GM12878 (cell line): ENCODE measurements around the gene CD3E. TPM values are rescaled to one million over a fixed set of nuclear protein-coding genes. Genes with fewer than 3 reads are reported as not detected.

Experiments
- BHLHE40 ChIP-seq, 2 experiments: fragments of 450-650 bp in 1 of 2; IDR thresholded peaks; 2 replicates each; pipeline ENCODE4 v1.6.1; 2011 to 2017; ENCODE audit warnings: low read depth in 2 of 2, borderline replicate concordance in 1 of 2, improper control_type of control experiment in 1 of 2, low read length in 1 of 2, mild to moderate bottlenecking in 1 of 2
- CBFB ChIP-seq: IDR thresholded peaks from 2 replicates; pipeline ENCODE4 v1.6.1; 2016; ENCODE audit warnings: antibody characterized with exemption, low read depth
- CEBPB ChIP-seq, 2 experiments: fragments of 150-350 bp in 1 of 2; IDR thresholded peaks; 2 replicates each; pipeline ENCODE4 v1.6.1; 2012 to 2014; ENCODE audit warnings: low read depth in 2 of 2, low read length in 2 of 2, borderline replicate concordance in 1 of 2, inconsistent platforms in 1 of 2
- GATAD2B ChIP-seq: fragments of 450-650 bp; conservative IDR thresholded peaks from 2 replicates; pipeline ENCODE4 v1.6.1; 2017; ENCODE audit warnings: low read depth, mild to moderate bottlenecking, moderate library complexity
- HCFC1 ChIP-seq: fragments of 150-350 bp; IDR thresholded peaks from 2 replicates; pipeline ENCODE4 v1.6.1; 2014; ENCODE audit warnings: low read length
- HDAC2 ChIP-seq: fragments of 200-600 bp; sonication (generic); IDR thresholded peaks from 2 replicates; pipeline ENCODE4 v1.6.1; 2017
- KLF5 ChIP-seq: fragments of 450-650 bp; IDR thresholded peaks from 2 replicates; pipeline ENCODE4 v1.6.1; 2014; ENCODE audit warnings: mild to moderate bottlenecking; ENCODE audit not compliant: partially characterized antibody
- NR2C1 ChIP-seq: fragments of 450-650 bp; IDR thresholded peaks from 2 replicates; pipeline ENCODE4 v1.6.1; 2017; ENCODE audit warnings: antibody characterized with exemption, mild to moderate bottlenecking, moderate library complexity
- POLR2A ChIP-seq: IDR thresholded peaks from 2 replicates; pipeline ENCODE4 v1.6.1; 2011; ENCODE audit warnings: low read depth, mild to moderate bottlenecking, low read length
- POLR2AphosphoS5 ChIP-seq: IDR thresholded peaks from 2 replicates; pipeline ENCODE4 v1.6.1; 2011; ENCODE audit warnings: mild to moderate bottlenecking, low read length, inconsistent platforms
- RBBP5 ChIP-seq: fragments of 200-600 bp; sonication (generic); conservative IDR thresholded peaks from 2 replicates; pipeline ENCODE4 v1.6.1; 2016
- SMC3 ChIP-seq: IDR thresholded peaks from 2 replicates; pipeline ENCODE4 v1.6.1; 2011; ENCODE audit warnings: low read length, improper control_type of control experiment, borderline replicate concordance
- SREBF2 ChIP-seq: IDR thresholded peaks from 2 replicates; pipeline ENCODE4 v1.6.1; 2012; ENCODE audit warnings: mild to moderate bottlenecking, low read length
- TAF1 ChIP-seq: IDR thresholded peaks from 2 replicates; pipeline ENCODE4 v1.6.1; 2011; ENCODE audit warnings: mild to moderate bottlenecking, low read depth, low read length, borderline replicate concordance
- YBX1 ChIP-seq: fragments of 450-650 bp; IDR thresholded peaks from 2 replicates; pipeline ENCODE4 v1.6.1; 2016; ENCODE audit warnings: antibody characterized with exemption
- ZBED1 ChIP-seq: IDR thresholded peaks from 2 replicates; pipeline ENCODE4 v1.6.1; 2016; ENCODE audit warnings: borderline replicate concordance
- ZNF384 ChIP-seq: IDR thresholded peaks from 2 replicates; pipeline ENCODE4 v1.6.1; 2012; ENCODE audit warnings: low read depth, mild to moderate bottlenecking, low read length, improper control_type of control experiment, borderline replicate concordance
- polyA plus RNA-seq, 11 experiments: library from polyadenylated mRNA; depleted of rRNA in 4 of 11; unstranded in 6 of 11; stranded (reverse) in 5 of 11; fragments of >200 nt; fragmentation: Nextera tagmentation in 4 of 11; fragmentation: Illumina TruSeq in 1 of 11; extraction: Ambion mirVana in 4 of 11; extraction: Trizol in 1 of 11; gene quantifications; 1 replicate in 1 of 11; 2 replicates in 10 of 11; pipeline versions ENCODE4 v1.2.1 to v1.2.3, GENCODE V29; 2011 to 2016; ENCODE audit warnings: inconsistent platforms in 2 of 11, missing spikeins in 2 of 11, low read depth in 1 of 11
- total RNA-seq, 4 experiments: library from RNA; depleted of rRNA in 3 of 4; stranded (reverse); fragments of >200 nt in 3 of 4; fragmentation: Illumina TruSeq in 1 of 4; extraction: Trizol in 1 of 4; gene quantifications; 2 replicates each; pipeline versions ENCODE4 v1.2.1 to v1.2.3, GENCODE V29; 2013 to 2021
- TF ChIP-seq, protein P1 (sequence below): fragments of 450-650 bp; IDR thresholded peaks from 2 replicates; pipeline ENCODE4 v1.6.1; 2017; ENCODE audit warnings: mild to moderate bottlenecking, moderate library complexity
- TF ChIP-seq, protein P2 (sequence below): fragments of 450-650 bp; IDR thresholded peaks from 2 replicates; pipeline ENCODE4 v1.6.1; 2014; ENCODE audit warnings: mild to moderate bottlenecking
- TF ChIP-seq, protein P3 (sequence below): fragments of 450-650 bp; IDR thresholded peaks from 2 replicates; pipeline ENCODE4 v1.6.1; 2017; ENCODE audit warnings: mild to moderate bottlenecking, moderate library complexity

Gene CD3E
- total and polyA plus RNA-seq, 10 of the 15 experiments (the other 5 are each of a cell fraction or from before 2014, with no cell fraction given): 0.10 to 17.3 (median 3.8) TPM

DNA sequence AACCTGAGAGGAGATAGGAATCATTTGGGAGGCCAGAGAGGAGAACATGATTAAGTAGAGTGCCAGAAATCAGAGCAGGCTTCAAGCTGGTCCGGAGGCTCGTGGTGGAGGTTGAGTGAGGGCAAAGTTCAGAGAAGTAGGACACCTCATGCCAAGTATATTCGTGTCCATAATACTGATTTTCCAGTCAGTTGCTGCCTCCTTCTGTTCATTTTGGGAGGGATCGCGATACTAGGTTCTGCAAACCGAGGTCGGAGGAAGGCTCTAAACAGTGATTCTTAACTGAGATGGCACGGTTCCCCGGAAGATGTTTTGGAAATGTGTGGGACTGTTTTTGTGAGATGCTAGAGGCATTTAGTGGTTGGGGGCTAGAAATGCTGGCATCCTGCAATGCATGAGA lies 13.6 kb upstream of the CD3E start (continued):
- TF ChIP-seq SREBF2 (no peak), CBFB (no peak), KLF5 (no peak), POLR2A (no peak), CEBPB (IDR thresholded peaks at IDR 0.05; ENCODE audit: borderline replicate concordance in 1 of 2, low read depth in 2 of 2, low read length in 2 of 2) (no peak), HDAC2 (no peak), ZBED1 (no peak), RBBP5 (no peak), GATAD2B (no peak), POLR2AphosphoS5 (no peak), NR2C1 (peak; percentile 73), SMC3 (peak; percentile 88), BHLHE40 (IDR thresholded peaks at IDR 0.05; ENCODE audit: borderline replicate concordance in 1 of 2, low read depth in 2 of 2, low read length in 1 of 2) (no peak), HCFC1 (no peak), YBX1 (no peak), ZNF384 (0 out of 2 replicates have a peak, but pooled peaks have one; percentile 12), TAF1 (no peak)
- TF ChIP-seq, protein P1, sequence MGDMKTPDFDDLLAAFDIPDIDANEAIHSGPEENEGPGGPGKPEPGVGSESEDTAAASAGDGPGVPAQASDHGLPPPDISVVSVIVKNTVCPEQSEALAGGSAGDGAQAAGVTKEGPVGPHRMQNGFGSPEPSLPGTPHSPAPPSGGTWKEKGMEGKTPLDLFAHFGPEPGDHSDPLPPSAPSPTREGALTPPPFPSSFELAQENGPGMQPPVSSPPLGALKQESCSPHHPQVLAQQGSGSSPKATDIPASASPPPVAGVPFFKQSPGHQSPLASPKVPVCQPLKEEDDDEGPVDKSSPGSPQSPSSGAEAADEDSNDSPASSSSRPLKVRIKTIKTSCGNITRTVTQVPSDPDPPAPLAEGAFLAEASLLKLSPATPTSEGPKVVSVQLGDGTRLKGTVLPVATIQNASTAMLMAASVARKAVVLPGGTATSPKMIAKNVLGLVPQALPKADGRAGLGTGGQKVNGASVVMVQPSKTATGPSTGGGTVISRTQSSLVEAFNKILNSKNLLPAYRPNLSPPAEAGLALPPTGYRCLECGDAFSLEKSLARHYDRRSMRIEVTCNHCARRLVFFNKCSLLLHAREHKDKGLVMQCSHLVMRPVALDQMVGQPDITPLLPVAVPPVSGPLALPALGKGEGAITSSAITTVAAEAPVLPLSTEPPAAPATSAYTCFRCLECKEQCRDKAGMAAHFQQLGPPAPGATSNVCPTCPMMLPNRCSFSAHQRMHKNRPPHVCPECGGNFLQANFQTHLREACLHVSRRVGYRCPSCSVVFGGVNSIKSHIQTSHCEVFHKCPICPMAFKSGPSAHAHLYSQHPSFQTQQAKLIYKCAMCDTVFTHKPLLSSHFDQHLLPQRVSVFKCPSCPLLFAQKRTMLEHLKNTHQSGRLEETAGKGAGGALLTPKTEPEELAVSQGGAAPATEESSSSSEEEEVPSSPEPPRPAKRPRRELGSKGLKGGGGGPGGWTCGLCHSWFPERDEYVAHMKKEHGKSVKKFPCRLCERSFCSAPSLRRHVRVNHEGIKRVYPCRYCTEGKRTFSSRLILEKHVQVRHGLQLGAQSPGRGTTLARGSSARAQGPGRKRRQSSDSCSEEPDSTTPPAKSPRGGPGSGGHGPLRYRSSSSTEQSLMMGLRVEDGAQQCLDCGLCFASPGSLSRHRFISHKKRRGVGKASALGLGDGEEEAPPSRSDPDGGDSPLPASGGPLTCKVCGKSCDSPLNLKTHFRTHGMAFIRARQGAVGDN: peak; percentile 93
- TF ChIP-seq, protein P2, sequence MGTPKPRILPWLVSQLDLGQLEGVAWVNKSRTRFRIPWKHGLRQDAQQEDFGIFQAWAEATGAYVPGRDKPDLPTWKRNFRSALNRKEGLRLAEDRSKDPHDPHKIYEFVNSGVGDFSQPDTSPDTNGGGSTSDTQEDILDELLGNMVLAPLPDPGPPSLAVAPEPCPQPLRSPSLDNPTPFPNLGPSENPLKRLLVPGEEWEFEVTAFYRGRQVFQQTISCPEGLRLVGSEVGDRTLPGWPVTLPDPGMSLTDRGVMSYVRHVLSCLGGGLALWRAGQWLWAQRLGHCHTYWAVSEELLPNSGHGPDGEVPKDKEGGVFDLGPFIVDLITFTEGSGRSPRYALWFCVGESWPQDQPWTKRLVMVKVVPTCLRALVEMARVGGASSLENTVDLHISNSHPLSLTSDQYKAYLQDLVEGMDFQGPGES: no peak
- TF ChIP-seq, protein P3, sequence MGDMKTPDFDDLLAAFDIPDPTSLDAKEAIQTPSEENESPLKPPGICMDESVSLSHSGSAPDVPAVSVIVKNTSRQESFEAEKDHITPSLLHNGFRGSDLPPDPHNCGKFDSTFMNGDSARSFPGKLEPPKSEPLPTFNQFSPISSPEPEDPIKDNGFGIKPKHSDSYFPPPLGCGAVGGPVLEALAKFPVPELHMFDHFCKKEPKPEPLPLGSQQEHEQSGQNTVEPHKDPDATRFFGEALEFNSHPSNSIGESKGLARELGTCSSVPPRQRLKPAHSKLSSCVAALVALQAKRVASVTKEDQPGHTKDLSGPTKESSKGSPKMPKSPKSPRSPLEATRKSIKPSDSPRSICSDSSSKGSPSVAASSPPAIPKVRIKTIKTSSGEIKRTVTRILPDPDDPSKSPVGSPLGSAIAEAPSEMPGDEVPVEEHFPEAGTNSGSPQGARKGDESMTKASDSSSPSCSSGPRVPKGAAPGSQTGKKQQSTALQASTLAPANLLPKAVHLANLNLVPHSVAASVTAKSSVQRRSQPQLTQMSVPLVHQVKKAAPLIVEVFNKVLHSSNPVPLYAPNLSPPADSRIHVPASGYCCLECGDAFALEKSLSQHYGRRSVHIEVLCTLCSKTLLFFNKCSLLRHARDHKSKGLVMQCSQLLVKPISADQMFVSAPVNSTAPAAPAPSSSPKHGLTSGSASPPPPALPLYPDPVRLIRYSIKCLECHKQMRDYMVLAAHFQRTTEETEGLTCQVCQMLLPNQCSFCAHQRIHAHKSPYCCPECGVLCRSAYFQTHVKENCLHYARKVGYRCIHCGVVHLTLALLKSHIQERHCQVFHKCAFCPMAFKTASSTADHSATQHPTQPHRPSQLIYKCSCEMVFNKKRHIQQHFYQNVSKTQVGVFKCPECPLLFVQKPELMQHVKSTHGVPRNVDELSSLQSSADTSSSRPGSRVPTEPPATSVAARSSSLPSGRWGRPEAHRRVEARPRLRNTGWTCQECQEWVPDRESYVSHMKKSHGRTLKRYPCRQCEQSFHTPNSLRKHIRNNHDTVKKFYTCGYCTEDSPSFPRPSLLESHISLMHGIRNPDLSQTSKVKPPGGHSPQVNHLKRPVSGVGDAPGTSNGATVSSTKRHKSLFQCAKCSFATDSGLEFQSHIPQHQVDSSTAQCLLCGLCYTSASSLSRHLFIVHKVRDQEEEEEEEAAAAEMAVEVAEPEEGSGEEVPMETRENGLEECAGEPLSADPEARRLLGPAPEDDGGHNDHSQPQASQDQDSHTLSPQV: no peak
